Stimulated activated effector memory CD8-positive, alpha-beta T cell treated with anti-CD3 and anti-CD28 coated beads, Interleukin-12 subunit alpha, Interleukin-12 subunit beta, amount 100 ng/mL, for 72 hours (primary cell): ENCODE measurements around the gene EXOC2.

Experiments used
- ATAC-seq: fragments of 150-1000 bp; cut with Tn5 transposase; 2 replicates; pipeline ENCODE4 v1.10.0; 2021
- DNase-seq, 2 donors: peaks; one replicate each; pipeline ENCODE4 v3.0.0; 2021 to 2022; ENCODE audit warnings: low spot score in 2 of 2
- H3K27ac Mint-ChIP-seq: one replicate; pipeline ENCODE4 v1.8.0; 2022; ENCODE audit warnings: mild to moderate bottlenecking, mixed read lengths
- H3K36me3 Mint-ChIP-seq: one replicate; pipeline ENCODE4 v1.8.0; 2022; ENCODE audit warnings: mild to moderate bottlenecking, mixed read lengths
- H3K4me1 Mint-ChIP-seq: one replicate; pipeline ENCODE4 v1.8.0; 2022; ENCODE audit warnings: mixed read lengths
- H3K4me3 Mint-ChIP-seq: one replicate; pipeline ENCODE4 v1.8.0; 2022; ENCODE audit warnings: mild to moderate bottlenecking, mixed read lengths
- H3K9me3 Mint-ChIP-seq: one replicate; pipeline ENCODE4 v1.8.0; 2022; ENCODE audit warnings: mixed read lengths

The EXOC2 gene

GRCh38 chr6:715709-716491 lies 23.0 kb upstream of the EXOC2 start:
- ATAC-seq (no peak), DNase-seq (no peak)
- peaks cover 5% of the 10 kb centered on the region for H3K36me3 Mint-ChIP-seq
- H3K9me3 Mint-ChIP-seq: no peaks in the 10 kb centered on the region
- peaks cover 16% of the 10 kb centered on the region for H3K4me1 Mint-ChIP-seq
- H3K27ac Mint-ChIP-seq: no peak overlapping the region
- no peak overlapping the region for H3K4me3 Mint-ChIP-seq

- no peaks in the 10 kb centered on the region for H3K9me3 Mint-ChIP-seq
- peaks cover 5% of the 10 kb centered on the region for H3K36me3 Mint-ChIP-seq
- H3K27ac Mint-ChIP-seq: no peak overlapping the region
- ATAC-seq: no peak
- no peak overlapping the region for H3K4me3 Mint-ChIP-seq
- no peak for DNase-seq
- H3K4me1 Mint-ChIP-seq: peaks cover 29% of the 10 kb centered on the region
Measured at GRCh38 chr6:714100-714499, 21.2 kb upstream of the EXOC2 start.

- H3K27ac Mint-ChIP-seq: no peak overlapping the region
- peaks cover 29% of the 10 kb centered on the region for H3K4me1 Mint-ChIP-seq
- peaks cover 5% of the 10 kb centered on the region for H3K36me3 Mint-ChIP-seq
- ATAC-seq (no peak), DNase-seq (no peak)
- H3K9me3 Mint-ChIP-seq: no peaks in the 10 kb centered on the region
- no peak overlapping the region for H3K4me3 Mint-ChIP-seq
Measured at GRCh38 chr6:713351-713750, 20.4 kb upstream of the EXOC2 start.

GRCh38 chr6:712805-713204 lies 19.9 kb upstream of the EXOC2 start:
- no peak for DNase-seq
- Mint-ChIP-seq H3K4me3 (no peak overlapping the region), H3K9me3 (no peaks in the 10 kb centered on the region), H3K4me1 (peaks cover 29% of the 10 kb centered on the region), H3K27ac (no peak overlapping the region), H3K36me3 (peaks cover 5% of the 10 kb centered on the region)
- no peak for ATAC-seq

GRCh38 chr6:711925-712324 lies 19.0 kb upstream of the EXOC2 start:
- Mint-ChIP-seq H3K4me1 (peaks cover 29% of the 10 kb centered on the region), H3K4me3 (peak overlapping the region; percentile 99), H3K36me3 (peaks cover 5% of the 10 kb centered on the region), H3K27ac (peak overlapping the region; percentile 99), H3K9me3 (no peaks in the 10 kb centered on the region)
- no peak for DNase-seq
- ATAC-seq: no peak

GRCh38 chr6:710601-711571 lies 17.9 kb upstream of the EXOC2 start:
- ATAC-seq (peak; percentile 90), DNase-seq (peak; percentile 47 to 80)
- peak overlapping the region; percentile 99 for H3K27ac Mint-ChIP-seq
- H3K4me1 Mint-ChIP-seq: peaks cover 29% of the 10 kb centered on the region
- peak overlapping the region; percentile 99 for H3K4me3 Mint-ChIP-seq
- peaks cover 5% of the 10 kb centered on the region for H3K36me3 Mint-ChIP-seq
- H3K9me3 Mint-ChIP-seq: no peaks in the 10 kb centered on the region

- peak overlapping the region; percentile 99 for H3K27ac Mint-ChIP-seq
- DNase-seq: no peak
Measured at GRCh38 chr6:709471-710056, 16.6 kb upstream of the EXOC2 start.

GRCh38 chr6:708237-708598 lies 15.3 kb upstream of the EXOC2 start:
- Mint-ChIP-seq H3K4me1 (peaks cover 29% of the 10 kb centered on the region), H3K4me3 (no peak overlapping the region), H3K27ac (no peak overlapping the region)

More at GRCh38 chr6:709471-710056, 16.6 kb upstream of the EXOC2 start:
- Mint-ChIP-seq H3K9me3 (no peaks in the 10 kb centered on the region), H3K4me3 (peak overlapping the region; percentile 99), H3K36me3 (peaks cover 5% of the 10 kb centered on the region), H3K4me1 (peaks cover 29% of the 10 kb centered on the region)
- no peak for ATAC-seq

GRCh38 chr6:707576-708236 lies 14.8 kb upstream of the EXOC2 start:
- DNase-seq: no peak
- ATAC-seq: no peak
- H3K9me3 Mint-ChIP-seq: no peaks in the 10 kb centered on the region
- H3K4me1 Mint-ChIP-seq: peaks cover 23% of the 10 kb centered on the region
- peaks cover 5% of the 10 kb centered on the region for H3K36me3 Mint-ChIP-seq
- no peak overlapping the region for H3K27ac Mint-ChIP-seq
- no peak overlapping the region for H3K4me3 Mint-ChIP-seq

More at GRCh38 chr6:708237-708598, 15.3 kb upstream of the EXOC2 start:
- Mint-ChIP-seq H3K9me3 (no peaks in the 10 kb centered on the region), H3K36me3 (peaks cover 5% of the 10 kb centered on the region)
- ATAC-seq: no peak
- DNase-seq: no peak

GRCh38 chr6:706819-707381 lies 14.0 kb upstream of the EXOC2 start:
- ATAC-seq (no peak), DNase-seq (no peak)
- H3K4me1 Mint-ChIP-seq: peaks cover 22% of the 10 kb centered on the region
- no peaks in the 10 kb centered on the region for H3K9me3 Mint-ChIP-seq
- peaks cover 5% of the 10 kb centered on the region for H3K36me3 Mint-ChIP-seq
- no peak overlapping the region for H3K27ac Mint-ChIP-seq
- H3K4me3 Mint-ChIP-seq: no peak overlapping the region

GRCh38 chr6:706146-706545 lies 13.2 kb upstream of the EXOC2 start:
- ATAC-seq (no peak), DNase-seq (no peak)
- peaks cover 15% of the 10 kb centered on the region for H3K4me1 Mint-ChIP-seq
- H3K4me3 Mint-ChIP-seq: no peak overlapping the region
- H3K36me3 Mint-ChIP-seq: peaks cover 3% of the 10 kb centered on the region
- H3K27ac Mint-ChIP-seq: no peak overlapping the region
- no peaks in the 10 kb centered on the region for H3K9me3 Mint-ChIP-seq

GRCh38 chr6:705047-705446 lies 12.1 kb upstream of the EXOC2 start:
- H3K4me1 Mint-ChIP-seq: peaks cover 4% of the 10 kb centered on the region
- no peaks in the 10 kb centered on the region for H3K36me3 Mint-ChIP-seq
- no peak overlapping the region for H3K27ac Mint-ChIP-seq
- no peaks in the 10 kb centered on the region for H3K9me3 Mint-ChIP-seq
- DNase-seq: no peak
- H3K4me3 Mint-ChIP-seq: no peak overlapping the region
- ATAC-seq: no peak

- DNase-seq (no peak), ATAC-seq (no peak)
- Mint-ChIP-seq H3K36me3 (no peaks in the 10 kb centered on the region), H3K9me3 (no peaks in the 10 kb centered on the region), H3K4me1 (no peaks in the 10 kb centered on the region), H3K27ac (no peak overlapping the region), H3K4me3 (no peak overlapping the region)
Measured at GRCh38 chr6:704046-704445, 11.1 kb upstream of the EXOC2 start.

GRCh38 chr6:703552-703951 lies 10.6 kb upstream of the EXOC2 start:
- H3K4me1 Mint-ChIP-seq: no peaks in the 10 kb centered on the region
- H3K27ac Mint-ChIP-seq: no peak overlapping the region
- H3K36me3 Mint-ChIP-seq: no peaks in the 10 kb centered on the region
- DNase-seq (no peak), ATAC-seq (peak; percentile 53)
- H3K9me3 Mint-ChIP-seq: no peaks in the 10 kb centered on the region
- no peak overlapping the region for H3K4me3 Mint-ChIP-seq
